Smooth muscle cell (in vitro differentiated cells): Measurements from ENCODE around the gene RPLP2. TPM values are rescaled to one million over a fixed set of nuclear protein-coding genes. Genes with fewer than 3 reads are reported as not detected.

Experiments used
- DNase-seq: peaks from one replicate; lab custom pipeline; 2025; ENCODE audit not compliant: unreplicated experiment; lab: John Stamatoyannopoulos, UW
- H2AFZ ChIP-seq: fragments of 200-600 bp; sonication (generic); 2 replicates; pipeline ENCODE4 v1.6.0; 2016; ENCODE audit warnings: antibody characterized with exemption, low read depth, mild to moderate bottlenecking
- H3F3A ChIP-seq: fragments of 200-600 bp; sonication (generic); 2 replicates; pipeline ENCODE4 v1.6.0; 2017; ENCODE audit warnings: antibody characterized with exemption, low read depth
- H3K27ac ChIP-seq: fragments of 200-600 bp; sonication (generic); 2 replicates; pipeline ENCODE4 v1.5.1; 2016; ENCODE audit warnings: low read depth, mild to moderate bottlenecking
- H3K27me3 ChIP-seq: fragments of 200-600 bp; sonication (generic); 2 replicates; pipeline ENCODE4 v1.6.1; 2016; ENCODE audit warnings: low read depth, mild to moderate bottlenecking
- H3K36me3 ChIP-seq: fragments of 200-600 bp; sonication (generic); 2 replicates; pipeline ENCODE4 v1.5.1; 2016; ENCODE audit warnings: low read depth
- H3K4me1 ChIP-seq: fragments of 200-600 bp; sonication (generic); 2 replicates; pipeline ENCODE4 v1.5.1; 2016; ENCODE audit warnings: low read depth
- H3K4me2 ChIP-seq: fragments of 200-600 bp; sonication (generic); 2 replicates; pipeline ENCODE4 v1.6.0; 2016; ENCODE audit warnings: mild to moderate bottlenecking
- H3K4me3 ChIP-seq: fragments of 200-600 bp; sonication (generic); 2 replicates; pipeline ENCODE4 v1.5.1; 2016; ENCODE audit warnings: mild to moderate bottlenecking
- H3K79me2 ChIP-seq: fragments of 200-600 bp; sonication (generic); 2 replicates; pipeline ENCODE4 v1.6.0; 2016; ENCODE audit warnings: low read depth, mild to moderate bottlenecking
- H3K9ac ChIP-seq: fragments of 200-600 bp; sonication (generic); 2 replicates; pipeline ENCODE4 v1.6.0; 2016; ENCODE audit warnings: low read depth
- H3K9me3 ChIP-seq: fragments of 200-600 bp; sonication (generic); replicated peaks from 2 replicates; pipeline ENCODE4 v1.5.1; 2016; ENCODE audit warnings: low read depth
- H4K20me1 ChIP-seq: fragments of 200-600 bp; sonication (generic); 2 replicates; pipeline ENCODE4 v1.6.0; 2016; ENCODE audit warnings: low read depth
- WGBS: methylation state at CpG from one replicate; pipeline ENCODE4 v1.1.7; 2016; ENCODE audit warnings: low lambda C conversion rate; 5-methylcytosine and 5-hydroxymethylcytosine counted together
- polyA plus RNA-seq: library from polyadenylated mRNA; unstranded; fragments of >200 nt; fragmentation: Nextera tagmentation; extraction: Ambion mirVana; gene quantifications from 2 replicates; pipeline ENCODE4 v1.2.1, GENCODE V29; 2016
- total RNA-seq: library from RNA; depleted of rRNA; stranded (reverse); fragments of >200 nt; gene quantifications from 2 replicates; pipeline ENCODE4 v1.2.3, GENCODE V29; 2014
- TF ChIP-seq, protein P1 (sequence below): fragments of 200-600 bp; sonication (generic); IDR thresholded peaks from 2 replicates; pipeline ENCODE4 v1.5.1; 2017; ENCODE audit warnings: borderline replicate concordance, mild to moderate bottlenecking, antibody characterized with exemption; ENCODE audit not compliant: insufficient read depth, poor library complexity, severe bottlenecking

Gene RPLP2
- total and polyA plus RNA-seq, 2 experiments from 2014 or later = 472 to 622 TPM

DNA sequence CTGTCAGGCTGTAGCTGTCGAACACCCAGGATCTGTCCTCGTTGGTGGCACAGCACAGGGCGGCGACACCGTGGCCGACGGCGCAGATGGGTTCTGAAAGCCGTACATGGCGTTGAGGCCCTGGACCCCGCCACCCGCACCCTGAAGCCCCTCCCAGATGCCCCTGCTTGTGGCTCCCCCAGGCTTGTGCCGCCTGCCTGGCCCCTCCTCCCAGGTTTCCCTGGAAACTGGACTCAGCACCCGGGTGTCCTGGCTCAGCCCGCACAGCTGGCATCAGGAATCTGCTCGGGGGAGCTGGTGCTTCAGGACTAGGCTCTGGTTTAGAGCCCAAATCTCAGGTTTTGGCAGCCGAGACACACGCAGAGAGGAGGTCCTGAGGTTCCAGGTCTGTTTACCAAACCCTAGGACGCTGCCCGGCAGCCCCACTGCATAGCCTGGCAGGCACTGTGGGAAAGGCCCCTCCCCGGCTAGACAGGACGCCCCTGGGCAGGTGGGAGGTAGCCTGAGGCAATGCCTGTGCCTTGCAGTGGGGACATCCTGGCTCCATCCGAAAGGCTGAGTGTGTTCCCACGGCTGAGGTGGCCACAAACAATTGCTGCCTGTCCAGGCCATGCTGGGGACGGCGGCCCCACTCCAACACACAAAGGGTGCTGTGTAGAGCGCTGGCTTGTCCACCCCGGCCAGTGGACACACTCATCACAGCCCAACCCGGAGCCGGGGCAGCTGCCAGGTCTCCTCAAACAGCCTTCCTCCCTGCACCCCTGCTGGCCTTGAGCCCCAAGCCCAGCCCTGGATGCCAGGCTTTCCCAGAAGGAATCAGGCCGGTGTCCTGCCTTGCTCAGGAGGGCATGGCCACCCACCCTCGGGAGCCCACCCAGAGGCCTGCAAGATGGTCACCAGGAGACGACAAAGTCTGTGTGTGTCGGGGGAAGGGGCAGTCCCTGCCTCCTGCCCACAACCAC, 37.1 kb upstream of the RPLP2 start:
- peaks cover 44% of the 10 kb centered on the region for H3K79me2 ChIP-seq
- no peak overlapping the region for H2AFZ ChIP-seq
- no peak for DNase-seq
- no peak overlapping the region for H3K4me2 ChIP-seq
- H3K4me3 ChIP-seq = no peak overlapping the region
- H4K20me1 ChIP-seq = peaks cover 88% of the 10 kb centered on the region
- no peaks in the 10 kb centered on the region for H3K36me3 ChIP-seq
- TF ChIP-seq, protein P1, sequence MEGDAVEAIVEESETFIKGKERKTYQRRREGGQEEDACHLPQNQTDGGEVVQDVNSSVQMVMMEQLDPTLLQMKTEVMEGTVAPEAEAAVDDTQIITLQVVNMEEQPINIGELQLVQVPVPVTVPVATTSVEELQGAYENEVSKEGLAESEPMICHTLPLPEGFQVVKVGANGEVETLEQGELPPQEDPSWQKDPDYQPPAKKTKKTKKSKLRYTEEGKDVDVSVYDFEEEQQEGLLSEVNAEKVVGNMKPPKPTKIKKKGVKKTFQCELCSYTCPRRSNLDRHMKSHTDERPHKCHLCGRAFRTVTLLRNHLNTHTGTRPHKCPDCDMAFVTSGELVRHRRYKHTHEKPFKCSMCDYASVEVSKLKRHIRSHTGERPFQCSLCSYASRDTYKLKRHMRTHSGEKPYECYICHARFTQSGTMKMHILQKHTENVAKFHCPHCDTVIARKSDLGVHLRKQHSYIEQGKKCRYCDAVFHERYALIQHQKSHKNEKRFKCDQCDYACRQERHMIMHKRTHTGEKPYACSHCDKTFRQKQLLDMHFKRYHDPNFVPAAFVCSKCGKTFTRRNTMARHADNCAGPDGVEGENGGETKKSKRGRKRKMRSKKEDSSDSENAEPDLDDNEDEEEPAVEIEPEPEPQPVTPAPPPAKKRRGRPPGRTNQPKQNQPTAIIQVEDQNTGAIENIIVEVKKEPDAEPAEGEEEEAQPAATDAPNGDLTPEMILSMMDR = no peak
- no peak overlapping the region for H3K9ac ChIP-seq
- no peaks in the 10 kb centered on the region for H3K9me3 ChIP-seq
- H3K4me1 ChIP-seq = peaks cover 9% of the 10 kb centered on the region
- H3F3A ChIP-seq = no peaks in the 10 kb centered on the region
- 96% methylated on average over 22 of the region's 34 CpGs for WGBS
- H3K27ac ChIP-seq = no peak overlapping the region
- no peaks in the 10 kb centered on the region for H3K27me3 ChIP-seq

DNA sequence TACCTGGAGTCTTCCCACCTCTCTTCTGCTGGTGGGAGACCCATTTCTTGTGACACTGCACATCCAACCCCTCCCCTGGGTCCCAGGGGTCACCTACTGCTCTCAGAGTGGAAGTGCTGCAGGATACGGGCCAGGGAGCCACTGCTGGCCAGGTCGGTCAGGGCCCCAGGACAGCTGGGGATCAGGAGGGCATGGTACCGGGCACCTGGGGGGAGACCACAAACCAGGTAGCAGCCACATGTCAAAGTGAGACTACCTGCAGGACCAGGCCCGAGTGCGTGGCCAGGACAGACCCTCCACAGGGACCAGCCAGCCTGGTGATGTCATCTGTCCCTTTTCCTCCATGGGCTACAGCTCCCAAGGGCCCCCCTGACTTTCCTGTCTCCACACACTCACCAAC, 36.3 kb upstream of the RPLP2 start:
- H3K4me2 ChIP-seq = no peak overlapping the region
- H3K9me3 ChIP-seq = no peaks in the 10 kb centered on the region
- no peaks in the 10 kb centered on the region for H3K36me3 ChIP-seq
- H2AFZ ChIP-seq = no peak overlapping the region
- H3K4me3 ChIP-seq = no peak overlapping the region
- no peak for DNase-seq
- H4K20me1 ChIP-seq = peaks cover 81% of the 10 kb centered on the region
- H3K4me1 ChIP-seq = peaks cover 16% of the 10 kb centered on the region
- no peak overlapping the region for H3K27ac ChIP-seq
- H3K9ac ChIP-seq = no peak overlapping the region
- WGBS = 97% methylated on average over 5 of the region's 5 CpGs
- no peaks in the 10 kb centered on the region for H3K27me3 ChIP-seq
- TF ChIP-seq, protein P1 = no peak
- H3F3A ChIP-seq = no peaks in the 10 kb centered on the region
- peaks cover 51% of the 10 kb centered on the region for H3K79me2 ChIP-seq

DNA sequence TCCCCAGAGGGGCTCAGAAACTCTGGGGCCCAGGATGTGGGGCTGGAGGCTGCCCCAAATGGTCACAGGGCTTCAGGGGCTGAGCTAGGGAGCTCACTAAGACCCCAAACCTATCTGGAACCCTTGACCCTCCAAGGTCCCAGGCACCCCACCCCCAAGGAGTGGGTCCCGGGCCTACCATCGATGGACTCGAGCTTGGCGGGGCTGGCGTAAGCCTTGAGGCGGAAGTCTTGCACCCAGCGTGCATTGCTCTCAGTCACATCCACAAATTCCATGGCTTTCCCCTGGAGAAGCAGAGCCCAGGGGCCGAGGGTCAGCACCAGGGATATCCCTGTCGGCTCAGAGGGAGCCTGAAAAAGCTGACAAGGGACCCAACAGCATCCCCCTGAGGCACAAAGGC, 35.9 kb upstream of the RPLP2 start:
- no peaks in the 10 kb centered on the region for H3K27me3 ChIP-seq
- no peaks in the 10 kb centered on the region for H3K9me3 ChIP-seq
- H4K20me1 ChIP-seq = peaks cover 77% of the 10 kb centered on the region
- no peak overlapping the region for H3K4me2 ChIP-seq
- TF ChIP-seq, protein P1 = no peak
- 99% methylated on average over 9 of the region's 9 CpGs for WGBS
- no peak overlapping the region for H3K27ac ChIP-seq
- H3K36me3 ChIP-seq = no peaks in the 10 kb centered on the region
- peaks cover 52% of the 10 kb centered on the region for H3K79me2 ChIP-seq
- no peaks in the 10 kb centered on the region for H3F3A ChIP-seq
- no peak for DNase-seq
- no peak overlapping the region for H3K4me3 ChIP-seq
- no peak overlapping the region for H2AFZ ChIP-seq
- H3K4me1 ChIP-seq = peaks cover 17% of the 10 kb centered on the region
- no peak overlapping the region for H3K9ac ChIP-seq
